GM21529 (cell line): ENCODE measurements around the gene MSI2.

Experiments
- ATAC-seq: cut with Tn5 transposase; IDR thresholded peaks from one replicate; pipeline ENCODE4 v1.9.1; 2021; ENCODE audit not compliant: unreplicated experiment

Gene MSI2

GRCh38 chr17:57687642-57688041 is 431.3 kb downstream of the MSI2 start:
- no peak for ATAC-seq

GRCh38 chr17:57689254-57689653 is 432.9 kb downstream of the MSI2 start:
- no peak for ATAC-seq

DNA sequence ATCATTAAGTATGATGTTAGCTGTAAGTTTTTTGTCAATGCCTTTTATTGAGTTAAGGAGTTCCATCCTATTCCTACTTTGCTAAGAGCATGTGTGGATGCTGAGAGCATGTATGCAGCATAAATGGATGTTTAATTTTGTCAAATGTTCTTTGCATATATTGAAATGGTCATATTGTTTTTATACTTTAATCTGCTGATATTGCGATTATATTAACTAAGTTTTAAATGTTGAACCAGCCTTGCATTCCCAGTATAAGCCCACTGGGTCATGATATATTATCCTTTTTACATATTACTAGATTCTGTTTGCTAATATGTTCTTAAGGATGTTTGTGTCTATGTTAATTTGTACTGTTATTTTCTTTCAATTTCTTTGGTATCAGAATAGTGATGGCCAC is 435.6 kb downstream of the MSI2 start:
- no peak for ATAC-seq

GRCh38 chr17:57692770-57693169 is 436.4 kb downstream of the MSI2 start:
- ATAC-seq = no peak

GRCh38 chr17:57694051-57694450 is 437.7 kb downstream of the MSI2 start:
- no peak for ATAC-seq

GRCh38 chr17:57696050-57696449 is 439.7 kb downstream of the MSI2 start:
- no peak for ATAC-seq

DNA sequence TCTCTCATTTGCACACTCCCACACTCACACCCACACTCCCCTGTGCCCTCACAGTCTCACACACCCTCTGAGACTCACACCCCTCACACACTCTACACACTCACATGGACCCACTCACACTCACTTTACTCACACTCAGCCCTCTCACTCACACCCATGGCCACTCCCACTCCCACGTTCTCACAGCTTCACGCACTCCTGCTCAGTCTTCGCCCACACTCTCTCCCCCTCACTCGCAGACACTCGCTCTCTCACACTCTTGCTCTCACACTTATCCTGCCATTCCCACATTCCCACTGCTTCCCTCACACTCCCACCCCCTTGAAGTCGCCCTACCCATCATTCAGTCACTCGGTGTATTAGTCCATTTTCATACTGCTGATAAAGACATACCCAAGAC is 440.9 kb downstream of the MSI2 start:
- ATAC-seq = no peak

DNA sequence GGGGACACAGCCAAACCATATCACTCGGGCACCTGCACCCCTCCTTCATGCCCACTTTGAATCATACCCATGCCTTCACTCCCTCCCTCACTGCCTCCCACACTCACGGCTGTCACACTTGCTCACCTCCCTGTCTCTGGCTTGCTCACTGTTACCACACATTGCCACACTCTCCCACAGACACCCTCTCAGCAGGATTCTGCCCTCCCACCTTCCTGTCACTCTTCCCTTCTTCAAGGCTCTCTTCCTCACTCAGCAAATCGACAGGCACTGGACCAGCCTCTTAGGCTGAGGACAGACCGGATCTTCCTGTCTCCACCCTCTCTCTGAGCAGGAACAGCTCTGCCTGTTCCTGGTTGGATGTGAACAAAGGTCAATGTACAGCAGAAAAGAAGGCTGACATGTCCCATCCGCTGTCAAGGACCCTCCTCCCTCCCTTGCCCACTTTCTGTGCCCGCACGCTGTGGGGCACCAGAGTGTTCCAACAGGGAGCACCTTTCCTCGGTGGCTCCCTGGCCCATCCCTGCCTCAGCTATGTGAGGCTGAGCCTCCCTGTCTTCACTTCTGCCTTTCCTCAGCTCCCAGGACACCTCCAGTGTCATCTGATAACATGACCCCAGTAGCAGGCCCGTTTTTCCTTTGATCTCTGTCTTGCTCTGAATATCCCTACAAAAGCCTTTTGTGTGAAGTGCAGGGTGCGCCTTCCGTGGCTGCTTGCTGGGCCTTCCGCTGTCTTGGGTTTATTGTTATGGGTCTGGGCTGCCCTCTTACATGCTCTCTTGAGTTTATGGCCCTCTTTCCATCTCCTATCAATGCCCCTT is 441.8 kb downstream of the MSI2 start:
- ATAC-seq = no peak

DNA sequence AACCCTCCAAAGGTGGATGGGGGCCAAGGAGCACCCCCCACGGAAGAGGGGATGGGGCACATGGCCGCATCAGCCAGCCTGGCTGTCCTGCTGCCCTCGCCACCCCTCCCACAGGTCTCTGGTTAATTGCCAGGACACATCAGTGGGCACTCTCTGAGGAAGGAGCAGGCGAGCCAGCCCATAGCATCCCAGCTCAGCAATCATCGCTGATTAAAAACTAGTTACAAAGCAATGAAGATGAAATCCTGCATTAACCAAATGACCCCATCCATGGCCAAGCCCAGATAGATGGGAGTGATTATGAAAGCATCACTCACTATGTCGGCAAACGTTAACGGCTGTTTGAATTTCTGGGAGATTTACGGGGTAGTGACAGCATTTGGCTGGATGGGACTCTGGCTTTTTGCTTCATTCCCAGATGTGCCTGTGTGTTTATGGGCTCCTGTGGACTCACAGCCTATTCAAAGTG is 443.5 kb downstream of the MSI2 start:
- ATAC-seq = no peak

GRCh38 chr17:57701124-57701523 is 444.8 kb downstream of the MSI2 start:
- no peak for ATAC-seq

DNA sequence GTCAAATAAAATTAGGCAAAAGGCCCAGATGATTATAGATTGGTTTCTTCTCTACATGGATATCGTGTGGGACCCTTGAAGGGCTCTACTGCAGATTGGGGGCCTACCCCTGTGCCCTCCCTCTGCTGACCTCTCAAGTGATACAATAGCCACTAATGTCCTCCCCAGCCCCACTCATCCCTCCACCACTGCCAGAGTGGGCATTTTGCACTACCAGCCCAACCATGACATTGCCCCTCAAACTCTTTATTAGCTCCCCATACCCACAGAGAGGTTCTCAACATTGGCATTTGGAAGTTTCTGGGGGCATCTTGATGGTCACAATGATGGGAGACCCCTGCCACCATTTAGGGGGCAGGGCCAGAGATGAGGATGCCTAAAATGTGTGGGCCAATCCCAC is 446.9 kb downstream of the MSI2 start:
- ATAC-seq = no peak

DNA sequence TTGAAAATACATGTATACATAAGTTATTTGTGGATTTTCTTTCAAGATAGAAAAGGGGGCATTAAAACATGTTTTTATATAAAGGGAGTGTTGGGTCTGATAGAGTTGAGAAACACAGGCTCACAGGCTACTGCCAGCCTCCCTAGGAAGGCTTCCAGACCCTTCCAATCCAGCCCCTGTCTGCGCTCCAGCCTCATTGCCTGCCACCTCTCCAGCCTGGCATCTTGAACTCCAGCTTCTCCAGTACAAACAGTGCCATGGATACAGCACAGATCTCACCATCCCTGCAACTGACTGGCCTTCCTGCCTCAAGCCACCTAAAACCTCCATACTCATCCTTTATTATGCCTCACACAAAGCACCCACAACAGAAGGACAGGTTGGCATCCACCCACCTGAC is 448.1 kb downstream of the MSI2 start:
- no peak for ATAC-seq

DNA sequence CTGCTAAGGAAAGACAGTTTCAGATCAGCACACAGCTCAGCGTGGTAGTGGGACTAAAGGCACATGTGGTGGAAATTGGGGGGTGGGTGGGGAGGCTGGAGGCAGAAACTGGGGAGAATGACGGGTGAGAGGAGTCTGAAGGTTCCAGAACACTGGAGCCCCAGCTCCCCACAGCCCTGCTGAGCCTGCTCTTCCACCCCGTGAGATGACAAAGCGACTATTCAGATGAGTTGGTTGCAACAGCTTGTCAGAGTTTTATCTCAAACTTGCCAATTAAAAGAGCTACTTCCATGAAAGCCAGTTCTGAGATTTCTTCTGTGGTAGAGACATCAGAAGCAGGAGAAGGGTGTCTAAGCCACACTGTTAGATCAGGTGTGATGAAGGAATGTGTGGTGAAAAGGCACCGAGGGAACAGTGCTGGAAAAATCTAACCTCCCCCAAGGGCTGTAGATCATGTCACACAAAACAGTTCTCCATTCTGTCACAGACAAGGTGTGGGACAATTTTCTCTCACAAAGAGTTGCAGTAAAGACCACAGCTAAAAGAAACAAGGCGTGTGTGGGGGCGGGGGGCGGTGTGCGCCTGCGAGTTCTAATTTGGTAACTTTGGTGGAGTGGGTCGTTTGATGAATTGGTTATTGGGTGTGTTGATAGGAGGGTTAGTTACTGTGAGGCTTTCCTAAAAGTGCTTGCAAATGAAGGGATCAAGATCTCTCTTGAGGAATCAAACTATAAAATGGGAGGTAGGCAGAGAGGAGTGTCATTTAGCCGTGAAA is 449.8 kb downstream of the MSI2 start:
- no peak for ATAC-seq

GRCh38 chr17:57706761-57707160 is 450.4 kb downstream of the MSI2 start:
- ATAC-seq = no peak

DNA sequence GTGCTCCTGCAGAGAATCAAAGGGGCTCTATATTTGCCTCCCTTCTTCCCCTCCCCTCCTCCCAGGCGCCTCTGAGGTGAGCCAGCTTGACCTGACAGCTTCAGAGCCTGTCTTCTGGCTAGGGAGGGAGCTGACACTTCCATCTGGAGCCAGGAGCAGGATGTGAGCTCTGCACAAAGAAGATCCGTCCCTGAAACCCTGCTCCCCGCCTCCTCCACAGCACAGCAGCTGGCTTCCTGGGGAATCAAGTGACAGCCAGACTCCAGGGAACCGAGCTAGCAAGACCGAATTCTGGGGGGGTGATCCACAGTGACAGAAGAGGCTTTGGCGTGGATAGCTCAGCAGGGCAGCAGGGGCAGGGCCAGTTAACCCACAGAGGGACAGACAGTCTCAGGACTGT is 451.6 kb downstream of the MSI2 start:
- ATAC-seq = no peak

GRCh38 chr17:57708410-57708809 is 452.1 kb downstream of the MSI2 start:
- ATAC-seq = no peak

DNA sequence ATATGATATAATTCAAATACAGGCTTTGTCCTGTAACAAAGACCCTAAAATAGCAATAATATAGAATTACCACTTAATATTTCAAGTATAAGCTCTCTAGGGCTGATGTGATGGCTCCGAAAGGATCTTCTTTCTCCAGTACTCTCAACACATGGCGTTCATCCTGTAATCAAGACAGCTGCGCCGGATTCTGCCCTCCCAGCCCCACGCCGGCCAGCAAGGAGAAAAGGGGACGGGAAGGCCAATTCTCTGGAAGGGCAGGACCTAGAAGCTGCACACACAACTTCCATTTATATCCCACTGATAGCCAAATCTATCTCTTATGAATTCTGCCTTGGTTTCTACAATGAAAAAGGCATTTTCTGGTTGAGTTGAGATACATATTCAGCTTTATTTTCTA is 456.8 kb downstream of the MSI2 start:
- no peak for ATAC-seq

- ATAC-seq = no peak
Measured at GRCh38 chr17:57714665-57715180, 458.4 kb downstream of the MSI2 start.

GRCh38 chr17:57715981-57716380 is 459.7 kb downstream of the MSI2 start:
- no peak for ATAC-seq

- no peak for ATAC-seq
Measured at GRCh38 chr17:57718878-57719277, 462.6 kb downstream of the MSI2 start.

DNA sequence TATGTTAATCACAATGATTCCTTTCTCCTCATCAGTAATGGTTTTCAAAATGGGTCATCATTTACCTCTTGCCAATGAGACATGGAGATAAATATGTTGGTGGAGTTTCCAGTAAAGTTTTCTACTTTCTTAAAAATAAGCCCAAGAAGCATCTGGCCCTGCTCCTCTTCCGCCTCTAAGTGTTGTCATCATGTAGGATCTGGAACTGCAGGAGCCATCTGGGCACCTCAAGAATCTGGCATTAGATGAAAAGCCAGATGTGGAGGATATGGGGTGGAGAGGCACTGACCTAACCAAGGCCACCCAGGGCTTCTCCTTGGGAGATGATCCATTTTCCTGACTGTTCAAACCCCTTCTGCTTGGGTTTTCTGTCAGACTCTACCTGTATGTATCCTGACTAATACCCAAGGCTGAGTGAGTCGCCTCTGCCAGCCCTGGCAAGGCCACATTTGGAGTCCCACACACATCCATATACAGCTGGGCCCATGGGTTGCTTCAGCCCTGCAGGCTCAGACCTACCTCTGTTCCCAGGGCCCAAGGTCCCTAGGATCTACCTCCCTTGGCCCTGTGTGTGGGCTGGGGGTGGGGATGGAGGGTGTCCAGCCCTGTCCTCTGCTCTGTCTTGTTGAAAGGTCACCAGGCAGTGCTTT is 464.2 kb downstream of the MSI2 start:
- ATAC-seq = no peak
